ENCODE measurements around the gene SORCS3. TPM values are rescaled to one million over a fixed set of nuclear protein-coding genes. Genes with fewer than 3 reads are reported as not detected.

SORCS3 gene
- total RNA-seq, 2 experiments from 2014 or later, result 1.7 to 2.1 TPM

GRCh38 chr10:105025092-105025491 is 384.0 kb downstream of the SORCS3 start:
- no peak for DNase-seq
- CTCF ChIA-PET, result no interaction called here
- H3K27ac ChIP-seq (ENCODE audit: low read depth in 1 of 2, low read length in 2 of 2), result no peak overlapping the region
- Mint-ChIP-seq H3K4me3 (no peak overlapping the region), H3K27me3 (peaks cover 1% of the 10 kb centered on the region), H3K36me3 (ENCODE audit: low read depth) (peaks cover 6% of the 10 kb centered on the region), H3K27ac (no peak overlapping the region), H3K9me3 (peaks cover 2% of the 10 kb centered on the region), H3K4me1 (ENCODE audit: low read depth) (peaks cover 12% of the 10 kb centered on the region)
- no peaks in the 10 kb centered on the region for H3K27me3 ChIP-seq (ENCODE audit: control insufficient read depth in 1 of 2, insufficient read depth in 2 of 2, low read length in 2 of 2)
- no peaks in the 10 kb centered on the region for H3K36me3 ChIP-seq (ENCODE audit: insufficient read depth, low read length)
- H3K9me3 ChIP-seq (ENCODE audit: control insufficient read depth in 1 of 2, insufficient read depth in 1 of 2, low read length in 2 of 2), result no peaks in the 10 kb centered on the region
- H3K4me1 ChIP-seq (ENCODE audit: insufficient read depth, low read length), result no peaks in the 10 kb centered on the region
- no peak for ATAC-seq (ENCODE audit: poor library complexity)
- intact Hi-C loops (cut with DNase I, micrococcal nuclease), result no loop called here
- no peak overlapping the region for H3K4me3 ChIP-seq (ENCODE audit: low read length)
- TF ChIP-seq CTCF (IDR thresholded peaks at IDR 0.05), result no peak
- POLR2A ChIA-PET, result interaction anchor here (0.9 kb wide), 1 partner anchor 90 kb away, joined by 4 read pairs; no protein-coding TSS in a partner anchor

- peaks cover 6% of the 10 kb centered on the region for H3K36me3 Mint-ChIP-seq (ENCODE audit: low read depth)
- POLR2A ChIA-PET, result no interaction called here
- no peak for ATAC-seq (ENCODE audit: poor library complexity)
- peaks cover 2% of the 10 kb centered on the region for H3K9me3 Mint-ChIP-seq
- H3K4me3 Mint-ChIP-seq, result no peak overlapping the region
- no peak overlapping the region for H3K4me3 ChIP-seq (ENCODE audit: low read length)
- H3K9me3 ChIP-seq (ENCODE audit: control insufficient read depth in 1 of 2, insufficient read depth in 1 of 2, low read length in 2 of 2), result no peaks in the 10 kb centered on the region
- DNase-seq, result no peak
- no peak overlapping the region for H3K27ac Mint-ChIP-seq
- no peaks in the 10 kb centered on the region for H3K4me1 ChIP-seq (ENCODE audit: insufficient read depth, low read length)
- CTCF ChIA-PET, result no interaction called here
- peaks cover 4% of the 10 kb centered on the region for H3K27me3 Mint-ChIP-seq
- peaks cover 5% of the 10 kb centered on the region for H3K4me1 Mint-ChIP-seq (ENCODE audit: low read depth)
- no peak overlapping the region for H3K27ac ChIP-seq (ENCODE audit: low read depth in 1 of 2, low read length in 2 of 2)
- no peak for TF ChIP-seq CTCF (IDR thresholded peaks at IDR 0.05)
- intact Hi-C loops (cut with DNase I, micrococcal nuclease), result no loop called here
- H3K36me3 ChIP-seq (ENCODE audit: insufficient read depth, low read length), result no peaks in the 10 kb centered on the region
- no peaks in the 10 kb centered on the region for H3K27me3 ChIP-seq (ENCODE audit: control insufficient read depth in 1 of 2, insufficient read depth in 2 of 2, low read length in 2 of 2)
These were observed 385.5 kb downstream of the SORCS3 start for GRCh38 chr10:105026566-105026965.

- TF ChIP-seq CTCF (IDR thresholded peaks at IDR 0.05), result no peak
- ATAC-seq (ENCODE audit: poor library complexity), result no peak
- H3K27ac ChIP-seq (ENCODE audit: low read depth in 1 of 2, low read length in 2 of 2), result no peak overlapping the region
- H3K4me3 ChIP-seq (ENCODE audit: low read length), result no peak overlapping the region
- ChIA-PET POLR2A (no interaction called here), CTCF (no interaction called here)
- H3K36me3 ChIP-seq (ENCODE audit: insufficient read depth, low read length), result no peaks in the 10 kb centered on the region
- peaks cover 4% of the 10 kb centered on the region for H3K27me3 Mint-ChIP-seq
- H3K4me3 Mint-ChIP-seq, result no peak overlapping the region
- DNase-seq, result no peak
- H3K36me3 Mint-ChIP-seq (ENCODE audit: low read depth), result peaks cover 6% of the 10 kb centered on the region
- H3K27me3 ChIP-seq (ENCODE audit: control insufficient read depth in 1 of 2, insufficient read depth in 2 of 2, low read length in 2 of 2), result no peaks in the 10 kb centered on the region
- H3K4me1 Mint-ChIP-seq (ENCODE audit: low read depth), result no peaks in the 10 kb centered on the region
- peaks cover 2% of the 10 kb centered on the region for H3K9me3 Mint-ChIP-seq
- no peaks in the 10 kb centered on the region for H3K4me1 ChIP-seq (ENCODE audit: insufficient read depth, low read length)
- intact Hi-C loops (cut with DNase I, micrococcal nuclease), result no loop called here
- no peak overlapping the region for H3K27ac Mint-ChIP-seq
- peaks cover 0 to 3% of the 10 kb centered on the region in 2 experiments for H3K9me3 ChIP-seq (ENCODE audit: control insufficient read depth in 1 of 2, insufficient read depth in 1 of 2, low read length in 2 of 2)
These were observed 388.2 kb downstream of the SORCS3 start for GRCh38 chr10:105029286-105029685.
